Prostate gland (tissue), 2 donors: ENCODE measurements around the gene KXD1. TPM values are rescaled to one million over a fixed set of nuclear protein-coding genes. Genes with fewer than 3 reads are reported as not detected.

Source experiments
- DNase-seq: peaks from one replicate; pipeline ENCODE4 v3.0.0-alpha.2; 2019; ENCODE audit warnings: low spot score
- H3K27ac ChIP-seq, 2 donors: fragments of 200-600 bp; sonication (generic); 2 replicates each; pipeline ENCODE4 v1.5.1; 2017 to 2019
- H3K27me3 ChIP-seq: fragments of 200-600 bp; sonication (generic); replicated peaks from 2 replicates; pipeline ENCODE4 v1.5.1; 2019; ENCODE audit not compliant: insufficient read depth
- H3K36me3 ChIP-seq, 2 donors: fragments of 200-600 bp; sonication (generic); 1 replicate in 1 of 2; 2 replicates in 1 of 2; pipeline versions ENCODE4 v1.5.1 to v1.8.1; 2017 to 2019
- H3K4me1 ChIP-seq: fragments of 200-600 bp; sonication (generic); replicated peaks from 2 replicates; pipeline ENCODE4 v1.5.1; 2019
- H3K4me3 ChIP-seq, 2 donors: fragments of 200-600 bp; sonication (generic); 2 replicates each; pipeline ENCODE4 v1.5.1; 2017 to 2019
- H3K9me3 ChIP-seq: fragments of 200-600 bp; sonication (generic); 2 replicates; pipeline ENCODE4 v1.5.1; 2017
- POLR2A ChIP-seq: fragments of 450-650 bp; IDR thresholded peaks from one replicate; pipeline ENCODE4 v1.6.1; 2016; ENCODE audit warnings: antibody characterized with exemption, mild to moderate bottlenecking
- POLR2AphosphoS5 ChIP-seq: sonication (generic); formaldehyde crosslinking; IDR thresholded peaks from one replicate; pipeline ENCODE4 v1.6.1; 2017; ENCODE audit warnings: antibody characterized with exemption
- WGBS: methylation state at CpG from one replicate; pipeline ENCODE4 v1.1.5; 2018; 5-methylcytosine and 5-hydroxymethylcytosine counted together
- intact Hi-C: fragments of 100-400 bp; cut with DNase I; formaldehyde crosslinking; loops from one replicate; pipeline ENCODE4 v1.14.2; 2022
- total RNA-seq, 2 donors: library from RNA; depleted of rRNA; stranded (reverse); fragments of >200 nt; gene quantifications; one replicate each; pipeline ENCODE4 v1.1.0, GENCODE V29; 2016
- TF ChIP-seq, protein P1 (sequence below), 4 experiments: fragments of 200-600 bp in 2 of 4; fragments of 450-650 bp in 2 of 4; sonication (generic) in 2 of 4; IDR thresholded peaks; 1 replicate in 3 of 4; 2 replicates in 1 of 4; pipeline ENCODE4 v1.5.1; 2016 to 2019; ENCODE audit warnings: antibody characterized with exemption in 4 of 4, mild to moderate bottlenecking in 2 of 4, moderate library complexity in 2 of 4

The KXD1 gene
- total RNA-seq, 2 donors from 2014 or later, result 115 to 130 TPM

DNA sequence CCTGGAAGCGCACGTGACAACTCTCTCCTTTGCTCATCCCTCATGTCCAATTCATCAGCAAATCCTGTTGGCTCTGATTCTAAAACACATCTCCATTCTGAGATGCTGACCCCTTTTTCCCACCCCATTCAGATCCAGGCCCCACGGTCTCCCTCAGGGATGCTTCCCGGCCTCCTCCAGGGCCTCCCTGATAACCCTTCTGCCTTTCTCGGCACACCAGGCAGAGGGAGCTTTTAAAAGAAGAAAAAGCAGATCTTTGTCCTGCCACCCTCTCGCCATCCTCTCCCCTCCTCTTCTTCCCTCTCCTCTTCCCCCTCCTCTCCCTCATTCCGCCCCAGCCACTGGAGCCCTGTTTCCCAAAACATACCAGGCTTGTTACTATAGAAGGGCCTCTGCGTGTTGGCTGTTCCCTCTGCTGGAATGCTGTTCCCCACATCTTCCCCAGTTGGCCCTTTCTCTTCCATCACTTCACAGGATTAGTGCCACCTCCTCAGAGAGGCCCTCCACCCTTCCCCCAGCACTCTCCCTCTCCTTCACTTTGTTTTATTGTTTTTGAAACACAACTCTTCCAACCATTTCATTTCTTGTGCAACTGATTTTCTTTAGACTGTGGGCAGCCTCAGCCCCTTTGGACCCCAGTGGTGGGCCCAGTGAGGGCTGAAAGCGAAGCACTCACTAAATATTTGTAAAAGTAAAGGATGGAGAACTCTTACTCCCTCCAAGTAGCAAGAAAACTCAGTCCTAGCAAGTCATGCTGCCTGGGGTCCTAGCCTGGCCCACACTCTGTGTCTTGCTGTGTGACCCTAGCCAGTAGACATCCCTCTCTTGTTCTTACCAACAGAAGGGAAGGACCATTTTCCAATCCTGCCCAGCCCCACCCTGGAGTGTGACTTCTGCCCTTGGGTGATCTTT is 51.4 kb downstream of the KXD1 start:
- no peaks in the 10 kb centered on the region for H3K9me3 ChIP-seq
- WGBS, result 76% methylated on average over 9 of the region's 9 CpGs
- H3K4me3 ChIP-seq, result no peak overlapping the region
- no peaks in the 10 kb centered on the region for H3K36me3 ChIP-seq
- H3K27ac ChIP-seq, result no peak overlapping the region
- no peak for TF ChIP-seq POLR2AphosphoS5
- TF ChIP-seq, protein P1, sequence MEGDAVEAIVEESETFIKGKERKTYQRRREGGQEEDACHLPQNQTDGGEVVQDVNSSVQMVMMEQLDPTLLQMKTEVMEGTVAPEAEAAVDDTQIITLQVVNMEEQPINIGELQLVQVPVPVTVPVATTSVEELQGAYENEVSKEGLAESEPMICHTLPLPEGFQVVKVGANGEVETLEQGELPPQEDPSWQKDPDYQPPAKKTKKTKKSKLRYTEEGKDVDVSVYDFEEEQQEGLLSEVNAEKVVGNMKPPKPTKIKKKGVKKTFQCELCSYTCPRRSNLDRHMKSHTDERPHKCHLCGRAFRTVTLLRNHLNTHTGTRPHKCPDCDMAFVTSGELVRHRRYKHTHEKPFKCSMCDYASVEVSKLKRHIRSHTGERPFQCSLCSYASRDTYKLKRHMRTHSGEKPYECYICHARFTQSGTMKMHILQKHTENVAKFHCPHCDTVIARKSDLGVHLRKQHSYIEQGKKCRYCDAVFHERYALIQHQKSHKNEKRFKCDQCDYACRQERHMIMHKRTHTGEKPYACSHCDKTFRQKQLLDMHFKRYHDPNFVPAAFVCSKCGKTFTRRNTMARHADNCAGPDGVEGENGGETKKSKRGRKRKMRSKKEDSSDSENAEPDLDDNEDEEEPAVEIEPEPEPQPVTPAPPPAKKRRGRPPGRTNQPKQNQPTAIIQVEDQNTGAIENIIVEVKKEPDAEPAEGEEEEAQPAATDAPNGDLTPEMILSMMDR (IDR thresholded peaks at IDR 0.05), result no peak
- TF ChIP-seq POLR2A, result no peak
- DNase-seq, result no peak
- intact Hi-C loops, result no loop called here
- H3K4me1 ChIP-seq, result peaks cover 18% of the 10 kb centered on the region
- peaks cover 59% of the 10 kb centered on the region for H3K27me3 ChIP-seq

DNA sequence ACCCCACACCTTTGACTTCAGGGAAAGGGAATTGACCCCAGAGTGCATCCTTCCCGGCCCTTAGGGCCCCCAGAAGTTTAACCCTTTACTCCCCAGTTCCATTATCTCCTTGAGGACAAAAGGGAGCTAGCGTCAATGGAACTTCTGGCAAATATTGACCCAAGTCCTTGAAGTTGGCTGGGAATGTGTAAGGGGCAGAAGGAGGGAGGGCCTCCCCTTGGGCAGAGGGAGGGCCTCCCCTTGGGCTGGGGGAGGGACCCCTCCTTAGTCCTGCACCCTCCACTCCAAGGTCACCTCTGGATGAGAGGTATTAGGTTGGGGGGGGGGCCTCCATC is 52.0 kb downstream of the KXD1 start:
- no peak for DNase-seq
- Histone ChIP-seq H3K27me3 (peaks cover 59% of the 10 kb centered on the region), H3K9me3 (no peaks in the 10 kb centered on the region), H3K4me1 (peaks cover 18% of the 10 kb centered on the region), H3K27ac (no peak overlapping the region), H3K4me3 (no peak overlapping the region), H3K36me3 (no peaks in the 10 kb centered on the region)
- TF ChIP-seq POLR2AphosphoS5 (no peak), POLR2A (no peak)
- TF ChIP-seq, protein P1 (IDR thresholded peaks at IDR 0.05), result no peak
- intact Hi-C loops, result no loop called here
- 52% methylated on average over 2 of the region's 2 CpGs for WGBS

DNA sequence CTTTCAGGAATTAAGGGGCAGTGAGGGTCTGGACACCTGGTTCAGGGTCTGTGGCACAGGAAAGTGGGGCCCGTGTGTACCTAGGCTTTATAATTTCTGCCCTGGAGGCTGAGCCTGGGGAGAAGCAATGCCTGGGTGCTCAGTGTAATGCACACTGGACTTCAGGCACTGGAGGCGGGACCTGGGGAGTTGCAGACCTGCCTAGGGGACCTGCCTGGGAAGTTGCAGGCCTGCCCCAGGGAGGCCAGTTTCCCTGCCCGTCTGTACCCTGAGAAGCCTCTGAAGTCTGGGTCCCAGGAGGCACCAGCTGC is 52.5 kb downstream of the KXD1 start:
- Histone ChIP-seq H3K9me3 (no peaks in the 10 kb centered on the region), H3K4me3 (no peak overlapping the region), H3K27ac (no peak overlapping the region), H3K36me3 (no peaks in the 10 kb centered on the region), H3K27me3 (peaks cover 59% of the 10 kb centered on the region), H3K4me1 (peaks cover 18% of the 10 kb centered on the region)
- intact Hi-C loops, result no loop called here
- no peak for TF ChIP-seq POLR2A
- no peak for TF ChIP-seq POLR2AphosphoS5
- TF ChIP-seq, protein P1 (IDR thresholded peaks at IDR 0.05), result no peak
- no peak for DNase-seq
- 94% methylated on average over 2 of the region's 3 CpGs for WGBS

DNA sequence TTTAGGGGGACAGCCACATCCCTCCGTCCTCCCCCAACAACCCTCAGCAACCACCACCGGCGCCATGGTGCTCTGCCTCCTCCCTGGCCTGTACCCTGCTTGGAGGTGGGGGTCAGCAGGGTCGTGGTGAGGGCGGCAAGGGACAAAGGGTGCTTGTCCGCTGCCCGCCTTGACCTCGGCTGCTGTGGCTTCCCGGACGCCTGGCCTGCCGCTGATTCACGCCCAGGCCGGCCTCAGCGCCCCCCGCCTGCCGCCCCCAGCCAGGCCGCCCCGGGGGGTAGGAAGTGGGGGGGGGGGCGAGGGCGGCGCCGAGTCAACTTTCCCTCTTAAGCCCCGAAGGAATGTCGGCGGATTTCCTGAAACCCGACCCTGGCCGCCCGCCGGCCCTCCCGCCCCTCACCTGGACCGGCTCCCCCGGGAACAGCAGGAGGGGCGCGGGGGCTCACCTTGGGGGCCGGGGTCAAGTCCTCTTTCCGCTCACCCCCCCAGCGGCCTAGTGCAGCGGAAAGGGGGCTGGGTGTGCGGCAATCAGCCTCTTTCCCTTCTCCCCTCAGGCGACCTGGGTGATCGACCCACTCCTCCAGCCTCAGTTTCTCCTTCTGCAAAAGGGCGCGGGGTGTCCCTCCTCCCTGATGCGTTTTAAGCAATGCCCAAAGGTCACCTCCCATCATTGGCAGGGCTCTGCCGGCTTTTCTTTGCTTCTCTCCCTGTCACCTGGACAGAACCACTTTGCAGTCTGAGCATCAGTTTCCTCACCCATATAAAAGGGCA is 53.1 kb downstream of the KXD1 start:
- no peak for DNase-seq
- H3K36me3 ChIP-seq, result no peaks in the 10 kb centered on the region
- TF ChIP-seq POLR2AphosphoS5 (no peak), POLR2A (no peak)
- TF ChIP-seq, protein P1 (IDR thresholded peaks at IDR 0.05), result no peak
- no peaks in the 10 kb centered on the region for H3K9me3 ChIP-seq
- 9% methylated on average over 30 of the region's 45 CpGs for WGBS
- peaks cover 18% of the 10 kb centered on the region for H3K4me1 ChIP-seq
- intact Hi-C loops, result no loop called here
- H3K27ac ChIP-seq, result no peak overlapping the region
- H3K27me3 ChIP-seq, result peaks cover 59% of the 10 kb centered on the region
- no peak overlapping the region for H3K4me3 ChIP-seq
